Epithelial cell of esophagus (primary cell): ENCODE results near the gene EFHC2.

Source experiments
- DNase-seq: peaks from one replicate; pipeline ENCODE4 v3.0.0; 2010; ENCODE audit warnings: low read depth
- H3K4me3 ChIP-seq: 2 replicates; pipeline ENCODE4 v1.5.1; 2011; ENCODE audit warnings: mild to moderate bottlenecking, low read length, control low read depth
- CTCF ChIP-seq: IDR thresholded peaks from 2 replicates; pipeline ENCODE4 v1.5.1; 2011; ENCODE audit warnings: low read depth, mild to moderate bottlenecking, low read length, control low read depth, inconsistent platforms; ENCODE audit not compliant: insufficient read depth; ENCODE audit errors: missing control alignments

Gene EFHC2

GRCh38 chrX:44344687-44345086, 1.2 kb upstream of the EFHC2 start:
- no peak for DNase-seq
- TF ChIP-seq CTCF: no peak
- H3K4me3 ChIP-seq: no peak overlapping the region

GRCh38 chrX:44344194-44344593, 722 bp upstream of the EFHC2 start:
- TF ChIP-seq CTCF: no peak
- H3K4me3 ChIP-seq: no peak overlapping the region
- DNase-seq: peak; percentile 13

GRCh38 chrX:44342866-44343265, 606 bp downstream of the EFHC2 start:
- H3K4me3 ChIP-seq: peak overlapping the region; percentile 39
- TF ChIP-seq CTCF: no peak
- DNase-seq: no peak

GRCh38 chrX:44338361-44338760, 5.1 kb downstream of the EFHC2 start:
- TF ChIP-seq CTCF: no peak
- no peak overlapping the region for H3K4me3 ChIP-seq
- no peak for DNase-seq

- DNase-seq: no peak
- H3K4me3 ChIP-seq: no peak overlapping the region
- no peak for TF ChIP-seq CTCF
Observed at GRCh38 chrX:44332437-44332836, 11.0 kb downstream of the EFHC2 start.

- DNase-seq: no peak
- no peak for TF ChIP-seq CTCF
- H3K4me3 ChIP-seq: no peak overlapping the region
Observed at GRCh38 chrX:44330227-44330626, 13.2 kb downstream of the EFHC2 start.

GRCh38 chrX:44319550-44319949, 23.9 kb downstream of the EFHC2 start:
- H3K4me3 ChIP-seq: no peak overlapping the region
- TF ChIP-seq CTCF: no peak
- no peak for DNase-seq
